ENCODE measurements around the gene ANK3. TPM values are rescaled to one million over a fixed set of nuclear protein-coding genes. Genes with fewer than 3 reads are reported as not detected.

ANK3 gene
- total RNA-seq, 1 donor from 2014 or later = 12.6 TPM

- H3K27me3 Mint-ChIP-seq (ENCODE audit: unreplicated experiment) = no peaks in the 10 kb centered on the region
- no peaks in the 10 kb centered on the region for H3K9me3 Mint-ChIP-seq (ENCODE audit: unreplicated experiment)
- peaks cover 6% of the 10 kb centered on the region for H3K4me1 Mint-ChIP-seq (ENCODE audit: unreplicated experiment)
- no peak overlapping the region for H3K27ac Mint-ChIP-seq (ENCODE audit: unreplicated experiment)
- no peak for DNase-seq (ENCODE audit: low spot score)
- no peaks in the 10 kb centered on the region for H3K36me3 Mint-ChIP-seq (ENCODE audit: low read depth, unreplicated experiment)
- no peak overlapping the region for H3K4me3 Mint-ChIP-seq (ENCODE audit: unreplicated experiment)
- no peak for TF ChIP-seq CTCF (IDR thresholded peaks at IDR 0.05; ENCODE audit: unreplicated experiment)
Measured at GRCh38 chr10:60303778-60304177, 85.9 kb downstream of the ANK3 start.

GRCh38 chr10:60299961-60300883 lies 89.5 kb downstream of the ANK3 start:
- Mint-ChIP-seq H3K4me3 (ENCODE audit: unreplicated experiment) (no peak overlapping the region), H3K4me1 (ENCODE audit: unreplicated experiment) (peaks cover 6% of the 10 kb centered on the region), H3K27me3 (ENCODE audit: unreplicated experiment) (no peaks in the 10 kb centered on the region), H3K36me3 (ENCODE audit: low read depth, unreplicated experiment) (no peaks in the 10 kb centered on the region), H3K27ac (ENCODE audit: unreplicated experiment) (peak overlapping the region; percentile 20), H3K9me3 (ENCODE audit: unreplicated experiment) (no peaks in the 10 kb centered on the region)
- DNase-seq (ENCODE audit: low spot score) = no peak
- TF ChIP-seq CTCF (IDR thresholded peaks at IDR 0.05; ENCODE audit: unreplicated experiment) = no peak

- no peaks in the 10 kb centered on the region for H3K36me3 Mint-ChIP-seq (ENCODE audit: low read depth, unreplicated experiment)
- no peak overlapping the region for H3K27ac Mint-ChIP-seq (ENCODE audit: unreplicated experiment)
- peaks cover 6% of the 10 kb centered on the region for H3K4me1 Mint-ChIP-seq (ENCODE audit: unreplicated experiment)
- no peaks in the 10 kb centered on the region for H3K9me3 Mint-ChIP-seq (ENCODE audit: unreplicated experiment)
- no peaks in the 10 kb centered on the region for H3K27me3 Mint-ChIP-seq (ENCODE audit: unreplicated experiment)
- no peak overlapping the region for H3K4me3 Mint-ChIP-seq (ENCODE audit: unreplicated experiment)
- DNase-seq (ENCODE audit: low spot score) = no peak
- TF ChIP-seq CTCF (IDR thresholded peaks at IDR 0.05; ENCODE audit: unreplicated experiment) = no peak
Measured at GRCh38 chr10:60299390-60299778, 90.3 kb downstream of the ANK3 start.

GRCh38 chr10:60298408-60299389 lies 91.0 kb downstream of the ANK3 start:
- no peaks in the 10 kb centered on the region for H3K9me3 Mint-ChIP-seq (ENCODE audit: unreplicated experiment)
- no peaks in the 10 kb centered on the region for H3K36me3 Mint-ChIP-seq (ENCODE audit: low read depth, unreplicated experiment)
- H3K27ac Mint-ChIP-seq (ENCODE audit: unreplicated experiment) = no peak overlapping the region
- TF ChIP-seq CTCF (IDR thresholded peaks at IDR 0.05; ENCODE audit: unreplicated experiment) = no peak
- no peak for DNase-seq (ENCODE audit: low spot score)
- H3K4me1 Mint-ChIP-seq (ENCODE audit: unreplicated experiment) = peaks cover 6% of the 10 kb centered on the region
- H3K27me3 Mint-ChIP-seq (ENCODE audit: unreplicated experiment) = no peaks in the 10 kb centered on the region
- no peak overlapping the region for H3K4me3 Mint-ChIP-seq (ENCODE audit: unreplicated experiment)

All from endothelial cell (in vitro differentiated cells).